Liver (tissue), 3 donors: ENCODE data around the gene RAPGEF2.

ENCODE experiments used
- ATF3 ChIP-seq: IDR thresholded peaks from 2 replicates; pipeline ENCODE4 v1.6.1; 2016; ENCODE audit warnings: antibody characterized with exemption
- HNF4A ChIP-seq, 2 donors: conservative IDR thresholded peaks; 2 replicates each; pipeline ENCODE4 v1.6.1; 2016; ENCODE audit warnings: antibody characterized with exemption in 2 of 2, mild to moderate bottlenecking in 2 of 2
- RAD21 ChIP-seq, 2 donors: IDR thresholded peaks; 2 replicates each; pipeline ENCODE4 v1.6.1; 2016; ENCODE audit warnings: antibody characterized with exemption in 2 of 2, mild to moderate bottlenecking in 2 of 2
- REST ChIP-seq: IDR thresholded peaks from 2 replicates; pipeline ENCODE4 v1.6.1; 2016; ENCODE audit warnings: antibody characterized with exemption, mild to moderate bottlenecking
- TAF1 ChIP-seq: conservative IDR thresholded peaks from 2 replicates; pipeline ENCODE4 v1.6.1; 2016; ENCODE audit warnings: antibody characterized with exemption, mild to moderate bottlenecking
- YY1 ChIP-seq: IDR thresholded peaks from 2 replicates; pipeline ENCODE4 v1.6.1; 2016; ENCODE audit warnings: antibody characterized with exemption, mild to moderate bottlenecking
- TF ChIP-seq, protein P1 (sequence below): fragments of 150-350 bp; IDR thresholded peaks from 2 replicates; pipeline ENCODE4 v1.5.1; 2017; ENCODE audit warnings: improper control_type of control experiment, low read depth, low read length; ENCODE audit not compliant: missing input control
- TF ChIP-seq, protein P2 (sequence below): IDR thresholded peaks from 2 replicates; pipeline ENCODE4 v1.6.1; 2016; ENCODE audit warnings: antibody characterized with exemption
- TF ChIP-seq, protein P3 (sequence below): IDR thresholded peaks from 2 replicates; pipeline ENCODE4 v1.6.1; 2016; ENCODE audit warnings: antibody characterized with exemption
- donor health status: healthy.
- donor health status: healthy.

GRCh38 chr4:159337041-159337440 is 234.2 kb downstream of the RAPGEF2 start:
- TF ChIP-seq REST (no peak), HNF4A (conservative IDR thresholded peaks at IDR 0.05) (no peak), ATF3 (no peak), TAF1 (no peak), RAD21 (IDR thresholded peaks at IDR 0.05) (no peak), YY1 (no peak)
- TF ChIP-seq, protein P1, sequence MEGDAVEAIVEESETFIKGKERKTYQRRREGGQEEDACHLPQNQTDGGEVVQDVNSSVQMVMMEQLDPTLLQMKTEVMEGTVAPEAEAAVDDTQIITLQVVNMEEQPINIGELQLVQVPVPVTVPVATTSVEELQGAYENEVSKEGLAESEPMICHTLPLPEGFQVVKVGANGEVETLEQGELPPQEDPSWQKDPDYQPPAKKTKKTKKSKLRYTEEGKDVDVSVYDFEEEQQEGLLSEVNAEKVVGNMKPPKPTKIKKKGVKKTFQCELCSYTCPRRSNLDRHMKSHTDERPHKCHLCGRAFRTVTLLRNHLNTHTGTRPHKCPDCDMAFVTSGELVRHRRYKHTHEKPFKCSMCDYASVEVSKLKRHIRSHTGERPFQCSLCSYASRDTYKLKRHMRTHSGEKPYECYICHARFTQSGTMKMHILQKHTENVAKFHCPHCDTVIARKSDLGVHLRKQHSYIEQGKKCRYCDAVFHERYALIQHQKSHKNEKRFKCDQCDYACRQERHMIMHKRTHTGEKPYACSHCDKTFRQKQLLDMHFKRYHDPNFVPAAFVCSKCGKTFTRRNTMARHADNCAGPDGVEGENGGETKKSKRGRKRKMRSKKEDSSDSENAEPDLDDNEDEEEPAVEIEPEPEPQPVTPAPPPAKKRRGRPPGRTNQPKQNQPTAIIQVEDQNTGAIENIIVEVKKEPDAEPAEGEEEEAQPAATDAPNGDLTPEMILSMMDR = no peak
- TF ChIP-seq, protein P2, sequence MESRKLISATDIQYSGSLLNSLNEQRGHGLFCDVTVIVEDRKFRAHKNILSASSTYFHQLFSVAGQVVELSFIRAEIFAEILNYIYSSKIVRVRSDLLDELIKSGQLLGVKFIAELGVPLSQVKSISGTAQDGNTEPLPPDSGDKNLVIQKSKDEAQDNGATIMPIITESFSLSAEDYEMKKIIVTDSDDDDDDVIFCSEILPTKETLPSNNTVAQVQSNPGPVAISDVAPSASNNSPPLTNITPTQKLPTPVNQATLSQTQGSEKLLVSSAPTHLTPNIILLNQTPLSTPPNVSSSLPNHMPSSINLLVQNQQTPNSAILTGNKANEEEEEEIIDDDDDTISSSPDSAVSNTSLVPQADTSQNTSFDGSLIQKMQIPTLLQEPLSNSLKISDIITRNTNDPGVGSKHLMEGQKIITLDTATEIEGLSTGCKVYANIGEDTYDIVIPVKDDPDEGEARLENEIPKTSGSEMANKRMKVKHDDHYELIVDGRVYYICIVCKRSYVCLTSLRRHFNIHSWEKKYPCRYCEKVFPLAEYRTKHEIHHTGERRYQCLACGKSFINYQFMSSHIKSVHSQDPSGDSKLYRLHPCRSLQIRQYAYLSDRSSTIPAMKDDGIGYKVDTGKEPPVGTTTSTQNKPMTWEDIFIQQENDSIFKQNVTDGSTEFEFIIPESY = no peak
- TF ChIP-seq, protein P3, sequence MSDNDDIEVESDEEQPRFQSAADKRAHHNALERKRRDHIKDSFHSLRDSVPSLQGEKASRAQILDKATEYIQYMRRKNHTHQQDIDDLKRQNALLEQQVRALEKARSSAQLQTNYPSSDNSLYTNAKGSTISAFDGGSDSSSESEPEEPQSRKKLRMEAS = no peak
